Fibroblast of lung (primary cell): ENCODE data around the gene ARMCX4. TPM values are rescaled to one million over a fixed set of nuclear protein-coding genes. Genes with fewer than 3 reads are reported as not detected.
"Not testable (repeated sequence)": the region's sequence is repeated elsewhere in the genome, so short reads cannot be mapped to it uniquely, and the experiment has no call there.

ENCODE experiments used
- DNase-seq, 2 donors: peaks; one replicate each; pipeline versions ENCODE4 v3.0.0 to v3.0.0-alpha.2; 2010; ENCODE audit warnings: low read depth in 2 of 2
- H2AFZ ChIP-seq: 2 replicates; pipeline ENCODE4 v1.5.1; 2012; ENCODE audit warnings: low read length, control low read depth, inconsistent platforms
- H3K27ac ChIP-seq: 2 replicates; pipeline ENCODE4 v1.5.1; 2011; ENCODE audit warnings: low read length, control low read depth; ENCODE audit not compliant: insufficient read depth
- H3K27me3 ChIP-seq: 2 replicates; pipeline ENCODE4 v1.5.1; 2011; ENCODE audit warnings: mild to moderate bottlenecking, low read length; ENCODE audit not compliant: control insufficient read depth, insufficient read depth
- H3K36me3 ChIP-seq: 2 replicates; pipeline ENCODE4 v1.5.1; 2011; ENCODE audit warnings: low read length; ENCODE audit not compliant: control insufficient read depth, insufficient read depth
- H3K4me1 ChIP-seq: 2 replicates; pipeline ENCODE4 v1.5.1; 2011; ENCODE audit warnings: low read length; ENCODE audit not compliant: control insufficient read depth, insufficient read depth; ENCODE audit errors: extremely low read depth
- H3K4me2 ChIP-seq: 2 replicates; pipeline ENCODE4 v1.5.1; 2011; ENCODE audit warnings: low read length, control low read depth; ENCODE audit not compliant: insufficient read depth; ENCODE audit errors: extremely low read depth
- H3K4me3 ChIP-seq, 4 experiments: fragments of 200-600 bp in 1 of 4; sonication (generic) in 1 of 4; replicated peaks in 1 of 4; 2 replicates each; pipeline ENCODE4 v1.5.1; 2011 to 2016; ENCODE audit warnings: low read length in 4 of 4, low read depth in 3 of 4, mild to moderate bottlenecking in 3 of 4, control low read depth in 2 of 4, inconsistent platforms in 1 of 4, mixed read lengths in 1 of 4; ENCODE audit not compliant: insufficient read depth in 1 of 4; ENCODE audit errors: control extremely low read depth in 1 of 4
- H3K79me2 ChIP-seq: 2 replicates; pipeline ENCODE4 v1.5.1; 2012; ENCODE audit warnings: mild to moderate bottlenecking, low read length, inconsistent platforms; ENCODE audit not compliant: control insufficient read depth, insufficient read depth
- H3K9ac ChIP-seq: 2 replicates; pipeline ENCODE4 v1.5.1; 2011; ENCODE audit warnings: mild to moderate bottlenecking, low read length, control low read depth; ENCODE audit not compliant: insufficient read depth
- H3K9me3 ChIP-seq: 2 replicates; pipeline ENCODE4 v1.5.1; 2012; ENCODE audit warnings: low read depth, low read length; ENCODE audit not compliant: control insufficient read depth, insufficient read depth
- H4K20me1 ChIP-seq: 2 replicates; pipeline ENCODE4 v1.5.1; 2011; ENCODE audit warnings: low read length; ENCODE audit not compliant: control insufficient read depth, insufficient read depth; ENCODE audit errors: extremely low read depth
- EZH2 ChIP-seq: IDR thresholded peaks from 2 replicates; pipeline ENCODE4 v1.5.1; 2012; ENCODE audit warnings: low read length, control low read depth, mild to moderate bottlenecking; ENCODE audit errors: missing control alignments
- polyA plus RNA-seq, 2 donors: library from polyadenylated mRNA; depleted of rRNA in 1 of 2; stranded (reverse) in 1 of 2; unstranded in 1 of 2; fragments of >200 nt; gene quantifications; 2 replicates each; pipeline ENCODE4 v1.2.1, GENCODE V29; 2011 to 2012; ENCODE audit warnings: missing spikeins in 1 of 2
- total RNA-seq: library from RNA; depleted of rRNA; stranded (reverse); fragments of >200 nt; gene quantifications from 2 replicates; pipeline ENCODE4 v1.2.1, GENCODE V29; 2014
- TF ChIP-seq, protein P1 (sequence below), 2 donors: IDR thresholded peaks in 1 of 2; conservative IDR thresholded peaks in 1 of 2; 1 replicate in 1 of 2; 2 replicates in 1 of 2; pipeline ENCODE4 v1.5.1; 2011 to 2012; ENCODE audit warnings: low read length in 2 of 2, control low read depth in 1 of 2, inconsistent platforms in 1 of 2, low read depth in 1 of 2, mild to moderate bottlenecking in 1 of 2

Gene ARMCX4
- total and polyA plus RNA-seq, 2 donors (not counting 1 experiment from before 2014, with no cell fraction given) = 3.4 to 7.6 TPM

DNA sequence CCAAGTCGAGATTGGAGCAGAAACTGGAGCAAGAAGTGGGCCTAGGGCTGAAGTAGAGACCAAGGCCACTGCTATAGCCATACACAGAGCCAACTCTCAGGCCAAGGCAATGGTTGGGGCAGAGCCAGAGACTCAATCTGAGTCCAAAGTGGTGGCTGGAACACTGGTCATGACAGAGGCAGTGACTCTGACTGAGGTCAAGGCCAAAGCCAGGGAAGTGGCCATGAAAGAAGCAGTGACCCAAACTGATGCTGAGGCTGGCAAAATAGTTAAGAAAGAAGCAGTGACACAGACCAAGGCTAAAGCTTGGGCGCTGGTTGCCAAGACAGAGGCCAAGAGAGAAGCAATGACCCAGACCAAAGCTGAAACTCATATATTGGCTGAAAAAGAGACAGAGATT lies 3.5 kb downstream of the ARMCX4 start:
- DNase-seq = no peak
- H3K9ac ChIP-seq = no peak overlapping the region
- no peaks in the 10 kb centered on the region for H3K27me3 ChIP-seq
- no peak overlapping the region for H3K4me2 ChIP-seq
- TF ChIP-seq, protein P1, sequence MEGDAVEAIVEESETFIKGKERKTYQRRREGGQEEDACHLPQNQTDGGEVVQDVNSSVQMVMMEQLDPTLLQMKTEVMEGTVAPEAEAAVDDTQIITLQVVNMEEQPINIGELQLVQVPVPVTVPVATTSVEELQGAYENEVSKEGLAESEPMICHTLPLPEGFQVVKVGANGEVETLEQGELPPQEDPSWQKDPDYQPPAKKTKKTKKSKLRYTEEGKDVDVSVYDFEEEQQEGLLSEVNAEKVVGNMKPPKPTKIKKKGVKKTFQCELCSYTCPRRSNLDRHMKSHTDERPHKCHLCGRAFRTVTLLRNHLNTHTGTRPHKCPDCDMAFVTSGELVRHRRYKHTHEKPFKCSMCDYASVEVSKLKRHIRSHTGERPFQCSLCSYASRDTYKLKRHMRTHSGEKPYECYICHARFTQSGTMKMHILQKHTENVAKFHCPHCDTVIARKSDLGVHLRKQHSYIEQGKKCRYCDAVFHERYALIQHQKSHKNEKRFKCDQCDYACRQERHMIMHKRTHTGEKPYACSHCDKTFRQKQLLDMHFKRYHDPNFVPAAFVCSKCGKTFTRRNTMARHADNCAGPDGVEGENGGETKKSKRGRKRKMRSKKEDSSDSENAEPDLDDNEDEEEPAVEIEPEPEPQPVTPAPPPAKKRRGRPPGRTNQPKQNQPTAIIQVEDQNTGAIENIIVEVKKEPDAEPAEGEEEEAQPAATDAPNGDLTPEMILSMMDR (conservative IDR thresholded peaks at IDR 0.05 in 1 of 2, IDR thresholded peaks at IDR 0.05 in 1 of 2; ENCODE audit: low read depth in 1 of 2, low read length in 2 of 2) = no peak
- no peak for TF ChIP-seq EZH2
- H3K36me3 ChIP-seq = no peaks in the 10 kb centered on the region
- no peaks in the 10 kb centered on the region for H3K9me3 ChIP-seq
- no peaks in the 10 kb centered on the region for H4K20me1 ChIP-seq
- H3K4me1 ChIP-seq = no peaks in the 10 kb centered on the region
- H3K79me2 ChIP-seq = no peaks in the 10 kb centered on the region
- no peak overlapping the region for H3K27ac ChIP-seq
- H3K4me3 ChIP-seq = no peak overlapping the region
- H2AFZ ChIP-seq = no peak overlapping the region

DNA sequence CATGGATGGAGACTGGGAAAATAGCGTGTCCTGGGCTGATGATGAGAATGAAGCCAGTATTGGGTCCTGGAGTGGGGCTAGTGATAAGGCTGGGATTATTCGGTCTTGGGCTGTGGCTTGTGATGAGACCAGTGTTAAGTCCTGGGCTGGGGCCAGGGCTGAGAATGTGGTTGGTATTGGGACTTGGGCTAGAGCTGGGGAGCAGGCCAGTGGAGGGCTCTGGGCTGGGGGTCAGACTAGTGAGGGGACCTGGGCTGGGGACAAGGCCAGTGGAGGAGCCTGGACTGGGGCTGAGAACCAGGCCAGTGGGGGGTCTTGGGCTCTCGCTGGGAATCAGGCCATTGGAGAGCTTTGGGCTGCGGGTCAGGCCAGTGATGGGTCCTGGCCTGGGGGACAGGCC lies 6.7 kb downstream of the ARMCX4 start:
- no peaks in the 10 kb centered on the region for H3K79me2 ChIP-seq
- TF ChIP-seq EZH2 = no peak
- TF ChIP-seq, protein P1 (conservative IDR thresholded peaks at IDR 0.05 in 1 of 2, IDR thresholded peaks at IDR 0.05 in 1 of 2; ENCODE audit: low read depth in 1 of 2, low read length in 2 of 2) = no peak

DNA sequence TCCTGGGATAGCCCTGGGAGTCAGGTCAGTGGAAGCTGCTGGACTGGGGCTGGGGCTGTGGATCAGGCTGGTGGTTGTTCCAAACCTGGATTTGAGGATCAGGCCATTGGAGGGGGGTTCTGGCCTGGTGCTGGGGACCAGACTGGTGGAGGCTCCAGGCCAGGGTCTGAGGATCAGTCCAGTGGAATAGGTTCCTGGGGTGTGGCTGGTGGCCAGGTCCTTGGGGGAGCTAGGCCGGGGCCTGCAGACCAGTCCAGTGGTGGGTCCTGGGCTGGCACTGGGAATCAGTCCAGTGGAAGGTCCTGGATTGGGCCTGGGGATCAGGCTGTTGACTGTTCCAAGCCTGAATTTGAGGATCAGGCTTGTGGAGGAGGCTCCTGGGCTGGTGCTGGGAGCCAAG lies 8.0 kb downstream of the ARMCX4 start:
- no peaks in the 10 kb centered on the region for H3K9me3 ChIP-seq
- no peaks in the 10 kb centered on the region for H3K27me3 ChIP-seq
- TF ChIP-seq, protein P1 (conservative IDR thresholded peaks at IDR 0.05 in 1 of 2, IDR thresholded peaks at IDR 0.05 in 1 of 2; ENCODE audit: low read depth in 1 of 2, low read length in 2 of 2) = no peak
- no peak for TF ChIP-seq EZH2
- no peak for DNase-seq
- H3K4me2 ChIP-seq = no peak overlapping the region
- H3K4me1 ChIP-seq = no peaks in the 10 kb centered on the region
- no peaks in the 10 kb centered on the region for H4K20me1 ChIP-seq
- H3K27ac ChIP-seq = no peak overlapping the region
- H3K36me3 ChIP-seq = no peaks in the 10 kb centered on the region
- H3K4me3 ChIP-seq = no peak overlapping the region
- no peak overlapping the region for H2AFZ ChIP-seq
- H3K9ac ChIP-seq = no peak overlapping the region
- H3K79me2 ChIP-seq = no peaks in the 10 kb centered on the region

More for the DNA sequence above, 6.7 kb downstream of the ARMCX4 start:
- Histone ChIP-seq H3K4me3 (no peak overlapping the region), H3K9me3 (no peaks in the 10 kb centered on the region), H2AFZ (no peak overlapping the region), H3K27me3 (no peaks in the 10 kb centered on the region), H4K20me1 (no peaks in the 10 kb centered on the region), H3K9ac (no peak overlapping the region), H3K36me3 (no peaks in the 10 kb centered on the region), H3K4me2 (no peak overlapping the region), H3K4me1 (no peaks in the 10 kb centered on the region), H3K27ac (no peak overlapping the region)
- no peak for DNase-seq

DNA sequence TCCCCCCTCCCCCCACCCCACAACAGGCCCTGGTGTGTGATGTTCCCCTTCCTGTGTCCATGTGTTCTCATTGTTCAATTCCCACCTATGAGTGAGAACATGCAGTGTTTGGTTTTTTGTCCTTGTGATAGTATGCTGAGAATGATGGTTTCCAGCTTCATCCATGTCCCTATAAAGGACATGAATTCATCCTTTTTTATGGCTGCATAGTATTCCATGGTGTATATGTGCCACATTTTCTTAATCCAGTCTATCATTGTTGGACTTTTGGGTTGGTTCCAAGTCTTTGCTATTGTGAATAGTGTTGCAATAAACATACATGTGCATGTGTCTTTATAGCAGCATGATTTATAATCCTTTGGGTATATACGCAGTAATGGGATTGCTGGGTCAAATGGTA lies 17.7 kb downstream of the ARMCX4 start:
- H3K9me3 ChIP-seq, H3K4me3 ChIP-seq, H4K20me1 ChIP-seq, H3K79me2 ChIP-seq, H3K4me1 ChIP-seq, H3K27ac ChIP-seq, H3K4me2 ChIP-seq, H3K9ac ChIP-seq, H3K36me3 ChIP-seq, DNase-seq, H3K27me3 ChIP-seq, H2AFZ ChIP-seq: not testable (repeated sequence)
